ENCODE data around the gene TRAF5.

DNA sequence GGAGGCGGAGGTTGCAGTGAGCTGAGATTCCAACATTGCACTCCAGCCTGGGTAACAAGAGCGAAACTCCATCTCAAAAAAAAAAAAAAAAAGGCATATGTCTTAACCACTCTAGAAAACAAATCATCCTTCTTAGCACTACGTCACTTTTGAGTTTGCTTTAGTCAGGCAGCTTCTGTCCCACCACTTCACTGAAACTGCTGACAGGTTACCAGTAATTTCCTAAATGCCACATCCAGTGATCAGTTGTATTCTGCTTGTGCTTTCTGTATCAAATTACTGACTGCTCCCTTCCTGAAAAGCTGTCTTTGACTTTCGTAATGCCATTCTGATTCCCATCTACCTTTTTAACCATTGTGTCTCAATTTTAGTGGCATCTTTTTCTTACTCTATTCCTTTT, 45.7 kb upstream of the TRAF5 start:
- no peak for TF ChIP-seq EP300 (IDR thresholded peaks at IDR 0.05)
- TF ChIP-seq POLR2AphosphoS5 (IDR thresholded peaks at IDR 0.05): no peak
- TF ChIP-seq CTCF (IDR thresholded peaks at IDR 0.05): no peak
